ENCODE data around the gene C7orf33.

- no peak for TF ChIP-seq CTCF (IDR thresholded peaks at IDR 0.05)
- TF ChIP-seq MAFK (IDR thresholded peaks at IDR 0.05; ENCODE audit: partially characterized antibody) = no peak
- TF ChIP-seq CHD2 (IDR thresholded peaks at IDR 0.05; ENCODE audit: low read length, partially characterized antibody) = no peak
- TF ChIP-seq EP300 (IDR thresholded peaks at IDR 0.05) = no peak
- TF ChIP-seq KDM1A (IDR thresholded peaks at IDR 0.05; ENCODE audit: low read depth) = no peak
- TF ChIP-seq POLR2A (IDR thresholded peaks at IDR 0.05; ENCODE audit: low read length) = no peak
- no peak for TF ChIP-seq HDAC2 (IDR thresholded peaks at IDR 0.05)
- no peak for TF ChIP-seq MYC (IDR thresholded peaks at IDR 0.05; ENCODE audit: borderline replicate concordance, low read length)
These were observed 55.3 kb downstream of the C7orf33 start for GRCh38 chr7:148645898-148646297.

All from A549 (cell line).